Skeletal muscle satellite cell (primary cell): ENCODE data around the gene IRF4.
A peak's percentile ranks its signal among the peaks of the same experiment; 100 is the strongest.

Experiments
- H3K27me3 ChIP-seq: 2 replicates; pipeline ENCODE4 v1.7.0; 2013; ENCODE audit warnings: low read length; ENCODE audit not compliant: control insufficient read depth, insufficient read depth
- H3K36me3 ChIP-seq: 2 replicates; pipeline ENCODE4 v1.7.0; 2013; ENCODE audit warnings: mild to moderate bottlenecking, control low read depth, low read length; ENCODE audit not compliant: insufficient read depth
- H3K4me1 ChIP-seq: 2 replicates; pipeline ENCODE4 v1.7.0; 2013; ENCODE audit warnings: low read length; ENCODE audit not compliant: control insufficient read depth, insufficient read depth
- H3K4me2 ChIP-seq: 2 replicates; pipeline ENCODE4 v1.7.0; 2013; ENCODE audit warnings: mild to moderate bottlenecking, low read length
- H3K4me3 ChIP-seq: 2 replicates; pipeline ENCODE4 v1.7.0; 2013; ENCODE audit warnings: low read length
- H3K9ac ChIP-seq: 2 replicates; pipeline ENCODE4 v1.7.0; 2013; ENCODE audit warnings: mild to moderate bottlenecking, low read depth, low read length, moderate library complexity
- H3K9me3 ChIP-seq: replicated peaks from 2 replicates; pipeline ENCODE4 v1.7.0; 2013; ENCODE audit warnings: mild to moderate bottlenecking, control low read depth, low read length

Gene IRF4

DNA sequence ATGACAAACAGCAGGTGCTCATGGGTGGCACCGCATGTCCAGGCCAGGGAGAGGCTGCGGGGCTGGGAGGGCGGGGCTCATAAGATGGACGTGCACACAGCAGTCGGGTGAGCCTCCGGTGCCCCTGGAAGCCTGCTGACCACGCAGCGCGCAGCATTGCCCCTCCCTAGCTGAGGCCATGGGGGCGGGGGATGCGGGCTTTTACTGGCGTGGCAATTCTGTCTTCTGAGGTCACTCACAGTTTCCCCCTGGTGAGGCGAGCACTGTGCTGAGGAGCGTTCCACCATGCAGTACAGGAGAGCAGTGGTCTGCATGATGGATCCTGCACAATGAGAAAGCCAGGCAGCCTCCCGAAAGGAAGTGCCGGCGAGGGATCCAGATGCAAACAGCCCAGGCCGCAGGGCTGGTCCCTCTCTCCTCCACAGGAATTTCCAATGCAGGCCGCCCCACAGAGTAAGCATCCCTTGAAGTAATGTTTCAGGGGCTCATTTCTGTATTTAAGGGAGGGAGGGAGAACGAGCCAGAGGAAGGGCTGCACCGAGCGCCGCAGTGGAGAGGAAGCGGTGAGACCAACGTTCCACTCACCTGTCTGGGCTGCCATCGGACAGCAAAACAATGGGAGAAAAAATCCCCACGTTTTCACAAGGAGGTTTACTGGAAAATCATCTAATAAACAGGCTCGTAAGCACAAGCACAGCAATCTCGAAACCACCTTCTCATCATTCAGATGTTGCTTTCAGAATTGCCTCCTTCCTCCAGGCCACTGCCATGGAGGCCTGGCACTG is 56.0 kb downstream of the IRF4 start:
- Histone ChIP-seq H3K4me3 (no peak overlapping the region), H3K36me3 (no peaks in the 10 kb centered on the region), H3K4me1 (no peaks in the 10 kb centered on the region), H3K4me2 (no peak overlapping the region), H3K9me3 (no peaks in the 10 kb centered on the region), H3K9ac (no peak overlapping the region), H3K27me3 (peaks cover 18% of the 10 kb centered on the region)

DNA sequence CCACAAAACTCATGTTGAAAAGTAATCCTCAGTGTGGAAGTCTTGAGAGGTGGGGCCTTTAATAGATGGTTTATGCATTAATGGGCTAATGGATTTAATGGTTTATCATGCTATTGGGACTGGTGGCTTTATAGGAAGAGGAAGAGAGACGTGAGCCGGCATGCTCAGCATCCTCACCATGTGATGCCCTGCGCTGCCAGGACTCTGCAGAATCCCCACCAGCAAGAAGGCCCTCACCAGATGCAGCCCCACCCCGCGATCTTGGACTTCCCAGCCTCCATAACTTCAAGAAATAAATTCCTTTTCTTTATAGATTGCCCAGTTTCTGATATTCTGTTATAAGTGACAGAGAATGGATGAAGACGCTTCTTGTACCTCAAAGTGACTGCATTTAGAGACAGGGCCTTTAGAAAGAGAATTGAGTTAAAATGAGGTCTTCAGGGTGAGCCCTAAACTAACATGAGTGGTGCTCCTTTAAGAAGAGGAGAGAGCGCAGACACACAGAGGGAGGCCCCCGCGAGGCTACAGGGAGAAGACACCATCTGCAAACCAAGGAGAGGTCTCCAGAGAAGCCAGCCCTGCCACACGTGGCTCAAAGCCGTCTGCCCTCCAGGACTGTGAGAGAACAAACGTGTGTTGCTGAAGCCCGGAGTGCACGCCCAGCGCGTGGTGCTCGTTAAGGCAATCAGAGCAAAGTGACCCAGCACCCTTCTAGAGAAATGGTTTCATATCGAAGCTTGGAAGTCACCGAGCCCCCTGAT is 56.9 kb downstream of the IRF4 start:
- Histone ChIP-seq H3K4me1 (no peaks in the 10 kb centered on the region), H3K27me3 (peaks cover 23% of the 10 kb centered on the region), H3K4me3 (no peak overlapping the region), H3K36me3 (no peaks in the 10 kb centered on the region), H3K4me2 (no peak overlapping the region), H3K9me3 (no peaks in the 10 kb centered on the region), H3K9ac (no peak overlapping the region)

GRCh38 chr6:449057-449430 is 57.5 kb downstream of the IRF4 start:
- H3K4me3 ChIP-seq, result no peak overlapping the region
- H3K4me1 ChIP-seq, result no peaks in the 10 kb centered on the region
- H3K4me2 ChIP-seq, result no peak overlapping the region
- peaks cover 22% of the 10 kb centered on the region for H3K27me3 ChIP-seq
- no peak overlapping the region for H3K9ac ChIP-seq
- H3K9me3 ChIP-seq, result no peaks in the 10 kb centered on the region
- H3K36me3 ChIP-seq, result no peaks in the 10 kb centered on the region

GRCh38 chr6:449486-450419 is 58.2 kb downstream of the IRF4 start:
- H3K9me3 ChIP-seq, result no peaks in the 10 kb centered on the region
- H3K4me3 ChIP-seq, result no peak overlapping the region
- H3K4me1 ChIP-seq, result no peaks in the 10 kb centered on the region
- no peaks in the 10 kb centered on the region for H3K36me3 ChIP-seq
- no peak overlapping the region for H3K9ac ChIP-seq
- no peak overlapping the region for H3K4me2 ChIP-seq
- H3K27me3 ChIP-seq, result peaks cover 23% of the 10 kb centered on the region

DNA sequence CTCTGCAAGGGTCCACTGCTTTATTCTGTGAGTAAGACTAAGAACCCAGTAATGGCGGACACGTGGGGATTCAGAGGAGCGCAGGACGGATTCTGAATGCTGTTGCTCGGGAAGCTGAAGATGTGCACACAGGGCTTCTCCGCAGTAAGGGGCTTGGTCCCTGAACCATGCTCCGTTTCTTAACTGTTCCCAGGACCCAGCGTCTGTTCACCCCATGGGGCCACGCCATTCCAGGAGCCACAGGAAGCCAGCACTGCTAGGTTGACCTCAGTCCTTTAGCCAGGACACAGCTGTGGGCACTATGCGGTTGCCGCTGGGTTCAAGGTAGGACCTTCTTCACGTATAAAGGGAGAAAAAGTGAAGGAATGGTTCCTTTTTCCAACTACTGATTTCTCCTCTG is 59.8 kb downstream of the IRF4 start:
- no peak overlapping the region for H3K4me2 ChIP-seq
- no peak overlapping the region for H3K9ac ChIP-seq
- no peaks in the 10 kb centered on the region for H3K36me3 ChIP-seq
- H3K9me3 ChIP-seq, result no peaks in the 10 kb centered on the region
- no peaks in the 10 kb centered on the region for H3K4me1 ChIP-seq
- H3K4me3 ChIP-seq, result no peak overlapping the region
- H3K27me3 ChIP-seq, result peaks cover 25% of the 10 kb centered on the region

- Histone ChIP-seq H3K36me3 (no peaks in the 10 kb centered on the region), H3K4me1 (no peaks in the 10 kb centered on the region), H3K4me2 (no peak overlapping the region), H3K9me3 (no peaks in the 10 kb centered on the region), H3K27me3 (peaks cover 29% of the 10 kb centered on the region), H3K4me3 (no peak overlapping the region), H3K9ac (no peak overlapping the region)
Observed at GRCh38 chr6:451847-452246, 60.3 kb downstream of the IRF4 start.

- H3K9ac ChIP-seq, result no peak overlapping the region
- H3K36me3 ChIP-seq, result no peaks in the 10 kb centered on the region
- H3K4me2 ChIP-seq, result no peak overlapping the region
- H3K4me1 ChIP-seq, result no peaks in the 10 kb centered on the region
- no peaks in the 10 kb centered on the region for H3K9me3 ChIP-seq
- H3K4me3 ChIP-seq, result no peak overlapping the region
- H3K27me3 ChIP-seq, result peaks cover 36% of the 10 kb centered on the region
Observed at GRCh38 chr6:452301-453067, 60.9 kb downstream of the IRF4 start.

DNA sequence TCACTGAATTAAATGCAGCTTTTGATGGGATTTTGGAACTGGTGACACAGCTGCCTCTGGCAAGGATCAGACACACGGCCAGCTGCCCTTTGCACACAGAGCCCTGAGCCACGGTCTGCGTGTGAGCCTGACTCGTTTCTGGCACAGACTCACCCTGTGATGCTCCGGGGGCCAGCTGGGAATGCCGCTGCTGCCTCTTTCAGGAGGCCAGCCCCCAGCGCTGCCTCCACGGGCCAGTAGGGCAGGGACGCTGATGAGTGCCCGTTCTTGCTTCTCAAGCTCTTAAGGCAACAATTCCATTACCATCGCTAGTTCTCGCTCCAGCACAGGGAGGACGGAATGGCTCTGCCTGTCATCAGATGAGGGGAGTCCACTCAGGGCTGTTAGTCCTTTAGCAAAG is 61.6 kb downstream of the IRF4 start:
- H3K4me1 ChIP-seq, result no peaks in the 10 kb centered on the region
- H3K27me3 ChIP-seq, result peaks cover 36% of the 10 kb centered on the region
- peak overlapping the region; percentile 8 for H3K4me2 ChIP-seq
- H3K4me3 ChIP-seq, result no peak overlapping the region
- no peak overlapping the region for H3K9ac ChIP-seq
- no peaks in the 10 kb centered on the region for H3K36me3 ChIP-seq
- no peaks in the 10 kb centered on the region for H3K9me3 ChIP-seq

GRCh38 chr6:454148-454991 is 62.8 kb downstream of the IRF4 start:
- Histone ChIP-seq H3K9me3 (no peaks in the 10 kb centered on the region), H3K4me3 (no peak overlapping the region), H3K4me2 (no peak overlapping the region), H3K4me1 (no peaks in the 10 kb centered on the region), H3K27me3 (peaks cover 34% of the 10 kb centered on the region), H3K9ac (no peak overlapping the region), H3K36me3 (no peaks in the 10 kb centered on the region)

DNA sequence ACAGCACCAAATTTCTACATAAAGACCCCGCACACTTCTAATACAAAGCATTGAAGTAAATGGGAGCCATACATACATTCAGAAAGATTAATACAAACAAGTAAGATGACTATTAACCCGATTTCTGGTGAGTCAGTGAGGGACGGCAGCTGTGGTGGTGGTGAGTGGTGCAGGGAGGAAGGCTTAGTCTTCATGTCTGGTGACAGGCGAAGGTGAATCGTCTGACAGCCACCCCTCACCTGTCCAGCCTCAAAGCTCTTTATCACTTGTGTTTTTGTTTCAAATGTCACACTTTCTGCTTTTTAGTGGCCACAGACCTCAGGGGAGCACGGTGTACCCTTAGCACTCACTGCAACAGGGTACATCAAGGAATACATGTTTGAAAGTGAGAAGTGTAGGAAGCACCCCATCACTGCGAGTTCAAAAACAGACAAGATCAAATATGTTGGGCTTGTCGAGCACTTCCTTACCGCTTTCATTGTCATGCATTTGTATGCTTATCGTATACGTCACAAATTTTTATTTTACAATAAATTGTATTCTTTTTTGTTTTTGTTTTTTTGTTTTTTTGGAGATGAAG is 63.5 kb downstream of the IRF4 start:
- Histone ChIP-seq H3K4me2 (no peak overlapping the region), H3K36me3 (no peaks in the 10 kb centered on the region), H3K27me3 (peaks cover 37% of the 10 kb centered on the region), H3K9me3 (no peaks in the 10 kb centered on the region), H3K4me1 (no peaks in the 10 kb centered on the region), H3K9ac (no peak overlapping the region), H3K4me3 (no peak overlapping the region)
